ENCODE measurements around the gene PTX4. TPM values are rescaled to one million over a fixed set of nuclear protein-coding genes. Genes with fewer than 3 reads are reported as not detected.

PTX4 gene
- total and polyA plus RNA-seq, 2 donors from 2014 or later, result not detected

DNA sequence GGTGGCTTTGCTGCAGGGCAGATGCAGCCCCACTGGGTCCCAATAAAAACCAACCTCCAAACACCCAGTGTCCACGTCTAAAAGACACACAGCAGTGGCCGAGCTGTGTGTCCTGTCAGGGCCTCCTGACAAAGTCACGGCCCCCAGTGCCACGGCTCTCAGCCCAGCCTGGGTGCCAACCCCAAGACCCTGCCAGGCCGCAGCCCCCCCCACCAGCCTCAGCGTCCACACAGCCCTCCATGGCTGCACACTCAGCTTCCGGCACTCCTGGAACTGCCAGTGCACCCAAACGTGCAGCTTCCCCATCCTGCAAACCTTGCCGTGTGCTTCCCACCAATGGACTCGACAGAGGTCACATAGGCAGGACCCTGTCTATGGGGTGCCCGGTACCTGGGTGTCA lies 40.8 kb downstream of the PTX4 start:
- FAIRE-seq, result no peak

DNA sequence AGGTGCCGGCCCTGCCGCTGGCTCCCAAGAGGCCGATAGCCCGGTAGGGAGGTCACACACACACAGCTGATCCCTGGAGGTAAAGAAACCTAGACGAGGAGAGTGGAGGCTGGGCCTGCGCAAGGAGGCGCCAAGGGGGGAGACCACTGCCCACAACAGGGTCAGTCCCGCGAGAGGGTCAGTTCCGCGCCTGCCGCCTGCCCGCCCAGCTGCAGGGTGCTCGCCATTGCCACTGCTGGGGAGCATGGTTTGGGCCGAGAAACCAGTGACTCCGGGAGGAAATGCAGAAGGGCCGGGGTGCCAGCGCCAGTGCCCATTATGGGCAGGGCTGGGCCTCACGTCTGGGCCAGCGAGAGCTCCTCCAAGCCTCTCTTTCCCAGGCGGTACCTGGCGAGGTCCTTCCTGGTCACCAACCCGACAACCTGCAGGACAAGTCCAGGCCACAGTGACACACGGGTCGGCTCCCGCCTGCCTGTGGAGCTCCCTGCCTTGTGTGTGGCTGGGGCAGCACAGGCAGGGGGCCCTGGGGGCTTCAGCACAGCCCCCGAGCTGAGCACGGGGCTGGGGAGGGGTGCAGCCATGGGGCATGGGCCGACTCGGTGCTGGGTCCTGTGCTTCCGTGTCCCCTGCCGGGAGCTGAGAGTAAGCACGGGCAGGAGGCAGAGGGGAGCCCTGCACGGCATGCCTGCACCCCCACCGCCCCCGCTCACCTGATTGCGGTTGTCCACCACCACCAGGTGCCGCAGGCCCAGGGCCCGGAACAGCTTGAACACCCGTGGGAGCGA lies 42.3 kb downstream of the PTX4 start:
- Histone ChIP-seq H3K9me3 (ENCODE audit: control insufficient read depth in 2 of 3, insufficient read depth in 1 of 3, low read length in 3 of 3) (no peaks in the 10 kb centered on the region), H3K27me3 (ENCODE audit: control insufficient read depth, insufficient read depth, low read length) (no peaks in the 10 kb centered on the region), H3K4me1 (ENCODE audit: control insufficient read depth in 2 of 3, insufficient read depth in 2 of 3, low read depth in 1 of 3, low read length in 3 of 3) (no peaks in the 10 kb centered on the region), H3K4me3 (ENCODE audit: low read length in 3 of 3) (no peak overlapping the region), H3K36me3 (ENCODE audit: control insufficient read depth in 2 of 3, insufficient read depth in 3 of 3, low read length in 3 of 3) (peaks cover 0 to 5% (median 1%) of the 10 kb centered on the region in 3 donors), H3K9ac (ENCODE audit: low read length in 3 of 3) (no peak overlapping the region), H3K27ac (ENCODE audit: low read depth in 2 of 2, low read length in 2 of 2) (no peak overlapping the region)
- TF ChIP-seq, protein P1, sequence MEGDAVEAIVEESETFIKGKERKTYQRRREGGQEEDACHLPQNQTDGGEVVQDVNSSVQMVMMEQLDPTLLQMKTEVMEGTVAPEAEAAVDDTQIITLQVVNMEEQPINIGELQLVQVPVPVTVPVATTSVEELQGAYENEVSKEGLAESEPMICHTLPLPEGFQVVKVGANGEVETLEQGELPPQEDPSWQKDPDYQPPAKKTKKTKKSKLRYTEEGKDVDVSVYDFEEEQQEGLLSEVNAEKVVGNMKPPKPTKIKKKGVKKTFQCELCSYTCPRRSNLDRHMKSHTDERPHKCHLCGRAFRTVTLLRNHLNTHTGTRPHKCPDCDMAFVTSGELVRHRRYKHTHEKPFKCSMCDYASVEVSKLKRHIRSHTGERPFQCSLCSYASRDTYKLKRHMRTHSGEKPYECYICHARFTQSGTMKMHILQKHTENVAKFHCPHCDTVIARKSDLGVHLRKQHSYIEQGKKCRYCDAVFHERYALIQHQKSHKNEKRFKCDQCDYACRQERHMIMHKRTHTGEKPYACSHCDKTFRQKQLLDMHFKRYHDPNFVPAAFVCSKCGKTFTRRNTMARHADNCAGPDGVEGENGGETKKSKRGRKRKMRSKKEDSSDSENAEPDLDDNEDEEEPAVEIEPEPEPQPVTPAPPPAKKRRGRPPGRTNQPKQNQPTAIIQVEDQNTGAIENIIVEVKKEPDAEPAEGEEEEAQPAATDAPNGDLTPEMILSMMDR (IDR thresholded peaks at IDR 0.05; ENCODE audit: borderline replicate concordance, extremely low read depth, insufficient read depth), result no peak
- FAIRE-seq, result no peak
- intact Hi-C loops (cut with DNase I), result no loop called here
- DNase-seq, result no peak

More for the DNA sequence above, 40.8 kb downstream of the PTX4 start:
- H3K9ac ChIP-seq (ENCODE audit: low read length in 3 of 3), result no peak overlapping the region
- TF ChIP-seq, protein P1 (IDR thresholded peaks at IDR 0.05; ENCODE audit: borderline replicate concordance, extremely low read depth, insufficient read depth), result no peak
- DNase-seq, result no peak
- no peaks in the 10 kb centered on the region for H3K4me1 ChIP-seq (ENCODE audit: control insufficient read depth in 2 of 3, insufficient read depth in 2 of 3, low read depth in 1 of 3, low read length in 3 of 3)
- H3K9me3 ChIP-seq (ENCODE audit: control insufficient read depth in 2 of 3, insufficient read depth in 1 of 3, low read length in 3 of 3), result no peaks in the 10 kb centered on the region
- H3K27ac ChIP-seq (ENCODE audit: low read depth in 2 of 2, low read length in 2 of 2), result no peak overlapping the region
- no peak overlapping the region for H3K4me3 ChIP-seq (ENCODE audit: low read length in 3 of 3)
- H3K27me3 ChIP-seq (ENCODE audit: control insufficient read depth, insufficient read depth, low read length), result no peaks in the 10 kb centered on the region
- intact Hi-C loops (cut with DNase I), result no loop called here
- H3K36me3 ChIP-seq (ENCODE audit: control insufficient read depth in 2 of 3, insufficient read depth in 3 of 3, low read length in 3 of 3), result peaks cover 0 to 5% (median 5%) of the 10 kb centered on the region in 3 donors

DNA sequence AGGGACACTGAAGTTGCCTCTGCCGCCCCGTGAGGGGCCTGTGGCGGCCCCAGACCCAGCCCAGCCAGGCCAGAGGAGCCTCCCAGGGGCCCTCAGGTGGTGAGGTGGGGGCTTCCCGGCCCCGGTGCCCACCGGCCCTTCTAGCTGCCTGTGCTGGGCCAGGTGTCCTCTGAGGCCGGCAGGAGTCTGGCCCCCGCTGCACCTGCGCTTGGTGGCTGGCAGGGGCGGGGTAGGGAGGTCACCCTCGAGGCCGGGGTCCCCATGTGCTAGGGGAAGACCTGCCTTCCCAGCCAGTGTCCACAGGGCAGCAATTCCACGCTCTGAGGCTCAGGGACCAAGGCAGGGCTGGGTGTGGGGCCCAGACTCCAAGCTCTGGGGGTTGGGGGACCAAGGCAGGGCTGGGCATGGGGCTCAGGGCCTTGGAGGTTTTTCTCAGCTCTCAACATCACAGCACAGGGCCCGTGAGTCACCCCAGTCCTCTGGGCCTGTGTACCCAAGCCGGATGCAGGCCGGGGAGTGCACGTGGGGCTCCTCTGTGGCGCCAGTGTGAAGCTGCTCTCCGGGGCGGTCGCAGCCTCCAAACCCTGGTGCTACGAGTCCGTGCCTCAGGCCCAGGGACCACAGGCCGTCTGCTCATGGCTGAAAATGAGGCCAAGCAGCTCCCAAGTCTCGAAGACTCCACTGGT lies 43.1 kb downstream of the PTX4 start:
- intact Hi-C loops (cut with DNase I), result no loop called here

More for the DNA sequence above, 43.1 kb downstream of the PTX4 start:
- no peaks in the 10 kb centered on the region for H3K27me3 ChIP-seq (ENCODE audit: control insufficient read depth, insufficient read depth, low read length)
- peaks cover 0 to 5% (median 0%) of the 10 kb centered on the region in 3 donors for H3K36me3 ChIP-seq (ENCODE audit: control insufficient read depth in 2 of 3, insufficient read depth in 3 of 3, low read length in 3 of 3)
- no peak overlapping the region for H3K9ac ChIP-seq (ENCODE audit: low read length in 3 of 3)
- TF ChIP-seq, protein P1 (IDR thresholded peaks at IDR 0.05; ENCODE audit: borderline replicate concordance, extremely low read depth, insufficient read depth), result no peak
- H3K4me1 ChIP-seq (ENCODE audit: control insufficient read depth in 2 of 3, insufficient read depth in 2 of 3, low read depth in 1 of 3, low read length in 3 of 3), result no peaks in the 10 kb centered on the region
- H3K9me3 ChIP-seq (ENCODE audit: control insufficient read depth in 2 of 3, insufficient read depth in 1 of 3, low read length in 3 of 3), result no peaks in the 10 kb centered on the region
- no peak overlapping the region for H3K4me3 ChIP-seq (ENCODE audit: low read length in 3 of 3)
- no peak for DNase-seq
- no peak overlapping the region for H3K27ac ChIP-seq (ENCODE audit: low read depth in 2 of 2, low read length in 2 of 2)
- no peak for FAIRE-seq

Data from kidney (tissue), 14 donors.